HG03064 (cell line): ENCODE measurements around the gene GRAMD1B.

Experiments
- ATAC-seq: cut with Tn5 transposase; IDR thresholded peaks from one replicate; pipeline ENCODE4 v1.9.1; 2021; ENCODE audit warnings: low read depth; ENCODE audit not compliant: unreplicated experiment

GRAMD1B gene

DNA sequence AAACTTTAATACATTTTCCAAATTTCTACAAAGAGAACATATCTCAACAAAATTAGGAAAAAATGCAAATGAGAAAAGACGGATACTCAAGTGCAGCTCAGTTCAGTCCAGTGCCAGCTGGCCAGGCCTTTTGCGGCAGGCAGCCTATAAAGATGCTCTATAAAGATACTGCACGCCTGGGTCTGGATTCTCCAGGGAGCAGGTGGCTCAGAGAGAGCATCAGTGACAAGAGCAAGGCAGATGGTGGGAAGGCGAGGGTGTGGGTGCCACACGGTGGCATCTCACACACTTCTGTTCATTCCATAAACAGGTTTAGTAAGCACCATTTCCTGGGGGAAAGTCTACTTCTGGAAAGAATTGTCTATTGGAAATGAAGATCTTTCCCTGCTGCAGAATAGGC is 242.5 kb downstream of the GRAMD1B start:
- no peak for ATAC-seq

DNA sequence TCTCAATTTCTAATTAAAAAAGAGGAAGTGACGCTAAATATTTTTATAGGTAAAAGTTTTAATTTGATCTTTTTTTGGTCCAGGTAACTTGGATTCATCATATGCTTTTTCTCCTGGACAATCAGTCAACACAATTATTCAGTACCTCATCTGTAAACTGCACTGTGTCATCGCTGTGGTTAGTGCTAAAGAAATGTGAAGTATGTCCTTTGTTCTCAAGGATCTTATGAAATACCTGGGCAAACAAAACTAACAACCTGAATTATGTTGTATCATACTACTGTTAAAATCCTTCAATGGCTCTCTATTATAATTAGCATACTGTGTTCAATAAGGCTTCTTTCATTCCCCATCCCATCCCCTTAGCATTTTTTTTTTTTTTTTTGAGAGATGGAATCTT is 244.2 kb downstream of the GRAMD1B start:
- no peak for ATAC-seq
